HepG2 (cell line): ENCODE results near the gene PEPD. TPM values are rescaled to one million over a fixed set of nuclear protein-coding genes. Genes with fewer than 3 reads are reported as not detected.

Experiments used
- ATAC-seq: fragments of 200-7000 bp; cut with Tn5 transposase; 3 replicates; pipeline ENCODE4 v1.9.1; 2020; ENCODE audit warnings: mild to moderate bottlenecking, moderate library complexity
- BruUV-seq: library from RNA; stranded (reverse); fragments of 400-500 nt; replicated peaks from 2 replicates; lab custom pipeline; 2021; lab: Mats Ljungman, UMichigan
- CTCF ChIA-PET: fragments of 300-600 bp; formaldehyde crosslinking; extraction: SDS; loops from one replicate; lab custom pipeline; 2021; ENCODE audit warnings: low total read pairs, inconsistent platforms, low intra/inter-chr PET ratio; lab: Yijun Ruan, JAX
- POLR2A ChIA-PET: fragments of 350-600 bp; sonication (Branson Sonifier 250); formaldehyde crosslinking; loops from one replicate; lab custom pipeline; 2020; ENCODE audit warnings: antibody characterized with exemption, inconsistent platforms; lab: Yijun Ruan, JAX
- DNase-seq: peaks from one replicate; pipeline ENCODE4 v3.0.0-alpha.2; 2015; ENCODE audit warnings: low spot score
- FAIRE-seq: peaks from 3 replicates; lab custom pipeline; 2011; peaks lifted over from hg19 to GRCh38; lab: Jason Lieb, UNC
- H2AFZ ChIP-seq: one replicate; pipeline ENCODE4 v1.6.1; 2011; ENCODE audit warnings: low read length, inconsistent platforms
- H3K27ac ChIP-seq: fragments of 300-600 bp; 3 replicates; pipeline ENCODE4 v1.8.0; 2011; ENCODE audit warnings: mixed run types, mild to moderate bottlenecking, mixed read lengths, low read length, inconsistent platforms; ENCODE audit not compliant: insufficient read depth; ENCODE audit errors: extremely low read length
- H3K27me3 ChIP-seq, 2 experiments: fragments of 200-600 bp in 1 of 2; 2 replicates in 1 of 2; 3 replicates in 1 of 2; pipeline versions ENCODE4 v1.6.0 to v1.8.0; 2011; ENCODE audit warnings: low read length in 2 of 2, mild to moderate bottlenecking in 2 of 2, moderate library complexity in 2 of 2, inconsistent platforms in 1 of 2; ENCODE audit not compliant: insufficient read depth in 2 of 2, control insufficient read depth in 1 of 2
- H3K36me3 ChIP-seq, 2 experiments: fragments of 200-600 bp in 1 of 2; replicated peaks in 1 of 2; 2 replicates in 1 of 2; 3 replicates in 1 of 2; pipeline versions ENCODE4 v1.5.1 to v1.8.0; 2011; ENCODE audit warnings: low read length in 2 of 2, inconsistent platforms in 1 of 2; ENCODE audit not compliant: insufficient read depth in 2 of 2, control insufficient read depth in 1 of 2
- H3K4me1 ChIP-seq: 2 replicates; pipeline ENCODE4 v1.5.1; 2012; ENCODE audit warnings: low read length, inconsistent platforms; ENCODE audit not compliant: insufficient read depth
- H3K4me2 ChIP-seq: 2 replicates; pipeline ENCODE4 v1.6.0; 2011; ENCODE audit warnings: low read depth, low read length, inconsistent platforms
- H3K4me3 ChIP-seq, 3 experiments: fragments of 200-600 bp in 1 of 3; sonication (generic), shearing (Covaris generic) in 1 of 3; replicated peaks in 1 of 3; 2 replicates each; pipeline ENCODE4 v1.5.1; 2011 to 2016; ENCODE audit warnings: low read length in 3 of 3, inconsistent platforms in 2 of 3, low read depth in 2 of 3, mild to moderate bottlenecking in 2 of 3, control low read depth in 1 of 3, mixed read lengths in 1 of 3; ENCODE audit not compliant: insufficient read depth in 1 of 3
- H3K79me2 ChIP-seq: one replicate; pipeline ENCODE4 v1.6.1; 2011; ENCODE audit warnings: low read length, inconsistent platforms; ENCODE audit not compliant: insufficient read depth
- H3K9ac ChIP-seq: 2 replicates; pipeline ENCODE4 v1.6.0; 2011; ENCODE audit warnings: mild to moderate bottlenecking, low read depth, low read length, inconsistent platforms; ENCODE audit not compliant: insufficient read depth
- H3K9me3 ChIP-seq: 2 replicates; pipeline ENCODE4 v1.5.1; 2012; ENCODE audit warnings: mild to moderate bottlenecking, low read length
- H4K20me1 ChIP-seq: 2 replicates; pipeline ENCODE4 v1.6.0; 2011; ENCODE audit warnings: inconsistent platforms, mild to moderate bottlenecking, low read length, moderate library complexity; ENCODE audit not compliant: insufficient read depth
- AHDC1 ChIP-seq: sonication (generic); formaldehyde crosslinking; IDR thresholded peaks from 2 replicates; pipeline ENCODE4 v1.5.1; 2020; ENCODE audit warnings: mild to moderate bottlenecking, missing genetic modification reagents, borderline replicate concordance
- CENPX ChIP-seq: sonication (generic); formaldehyde crosslinking; IDR thresholded peaks from 2 replicates; pipeline ENCODE4 v1.9.0; 2021; ENCODE audit warnings: mild to moderate bottlenecking, missing genetic modification reagents, moderate library complexity
- IKZF1 ChIP-seq: fragments of 450-650 bp; IDR thresholded peaks from 2 replicates; pipeline ENCODE4 v1.7.1; 2016
- MZF1 ChIP-seq: sonication (generic); formaldehyde crosslinking; IDR thresholded peaks from 2 replicates; pipeline ENCODE4 v1.8.1; 2023; ENCODE audit warnings: mild to moderate bottlenecking, missing genetic modification reagents, borderline replicate concordance
- NR2F2 ChIP-seq: IDR thresholded peaks from 2 replicates; pipeline ENCODE4 v1.6.1; 2012; ENCODE audit warnings: low read depth, inconsistent platforms, borderline replicate concordance
- TMF1 ChIP-seq: sonication (generic); formaldehyde crosslinking; IDR thresholded peaks from 2 replicates; pipeline ENCODE4 v1.8.1; 2022; ENCODE audit warnings: low read depth, missing genetic modification reagents
- TSC22D2 ChIP-seq: sonication (generic); formaldehyde crosslinking; IDR thresholded peaks from 2 replicates; pipeline ENCODE4 v1.5.1; 2020; ENCODE audit warnings: missing genetic modification reagents, mild to moderate bottlenecking, borderline replicate concordance
- ZNF225 ChIP-seq: sonication (generic); formaldehyde crosslinking; IDR thresholded peaks from 2 replicates; pipeline ENCODE4 v1.4.0; 2020; ENCODE audit warnings: mild to moderate bottlenecking, missing genetic modification reagents
- ZNF354B ChIP-seq: sonication (generic); formaldehyde crosslinking; IDR thresholded peaks from 2 replicates; pipeline ENCODE4 v1.8.0; 2022; ENCODE audit warnings: mild to moderate bottlenecking, missing genetic modification reagents
- WGBS: methylation state at CpG from one replicate; pipeline ENCODE4 v1.1.6; 2017; ENCODE audit warnings: low lambda C conversion rate; 5-methylcytosine and 5-hydroxymethylcytosine counted together
- in situ Hi-C: cut with HindIII; loops from 2 replicates; pipeline ENCODE4 v1.10.0; 2017; ENCODE audit warnings: low pct_unique_long_range_greater_than_20kb; ENCODE audit not compliant: extremely low pct_ligation_motif_present
- intact Hi-C: fragments of 100-400 bp; cut with micrococcal nuclease; formaldehyde crosslinking; loops from one replicate; pipeline ENCODE4 v1.10.0; 2022; ENCODE audit not compliant: unreplicated experiment
- polyA plus RNA-seq, 8 experiments: library from polyadenylated mRNA; depleted of rRNA in 3 of 8; stranded (reverse) in 7 of 8; unstranded in 1 of 8; fragments of >200 nt; fragmentation: Illumina TruSeq in 4 of 8; extraction: Trizol in 4 of 8; gene quantifications; 2 replicates each; pipeline versions ENCODE4 v1.2.1 to v1.2.3, GENCODE V29; 2011 to 2016; ENCODE audit warnings: low read depth in 4 of 8, missing spikeins in 1 of 8, mixed read lengths in 1 of 8; ENCODE audit not compliant: insufficient read depth in 1 of 8
- total RNA-seq, 5 experiments: library from RNA; depleted of rRNA; stranded (reverse); fragments of >200 nt; fragmentation: Illumina TruSeq; extraction: Trizol; gene quantifications; 2 replicates each; pipeline ENCODE4 v1.2.3, GENCODE V29; 2016; ENCODE audit warnings: low read depth in 1 of 5
- TF ChIP-seq, protein P1 (sequence below): sonication (generic); formaldehyde crosslinking; IDR thresholded peaks from 2 replicates; pipeline ENCODE4 v1.4.0; 2020; ENCODE audit warnings: mild to moderate bottlenecking, missing genetic modification reagents

The PEPD gene
- total and polyA plus RNA-seq, 2 of the 13 experiments (the other 11 are each of a cell fraction or from before 2014, with no cell fraction given): 60.7 to 75.1 TPM

GRCh38 chr19:33411621-33412180, 109.9 kb downstream of the PEPD start (continued):
- TF ChIP-seq AHDC1 (CRISPR knock-in tag) (no peak), ZNF225 (CRISPR knock-in tag) (no peak), TSC22D2 (no peak)
- TF ChIP-seq, protein P1, sequence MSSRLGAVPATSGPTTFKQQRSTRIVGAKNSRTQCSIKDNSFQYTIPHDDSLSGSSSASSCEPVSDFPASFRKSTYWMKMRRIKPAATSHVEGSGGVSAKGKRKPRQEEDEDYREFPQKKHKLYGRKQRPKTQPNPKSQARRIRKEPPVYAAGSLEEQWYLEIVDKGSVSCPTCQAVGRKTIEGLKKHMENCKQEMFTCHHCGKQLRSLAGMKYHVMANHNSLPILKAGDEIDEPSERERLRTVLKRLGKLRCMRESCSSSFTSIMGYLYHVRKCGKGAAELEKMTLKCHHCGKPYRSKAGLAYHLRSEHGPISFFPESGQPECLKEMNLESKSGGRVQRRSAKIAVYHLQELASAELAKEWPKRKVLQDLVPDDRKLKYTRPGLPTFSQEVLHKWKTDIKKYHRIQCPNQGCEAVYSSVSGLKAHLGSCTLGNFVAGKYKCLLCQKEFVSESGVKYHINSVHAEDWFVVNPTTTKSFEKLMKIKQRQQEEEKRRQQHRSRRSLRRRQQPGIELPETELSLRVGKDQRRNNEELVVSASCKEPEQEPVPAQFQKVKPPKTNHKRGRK (CRISPR knock-in tag): no peak

- Histone ChIP-seq H3K9me3 (no peaks in the 10 kb centered on the region), H3K36me3 (peaks cover 0 to 11% of the 10 kb centered on the region in 2 experiments; a peak in 1 of 5 replicates), H3K4me1 (peaks cover 10% of the 10 kb centered on the region), H3K79me2 (no peaks in the 10 kb centered on the region), H3K27me3 (no peaks in the 10 kb centered on the region), H2AFZ (no peak overlapping the region), H3K4me2 (no peak overlapping the region), H3K4me3 (no peak overlapping the region), H3K27ac (no peak overlapping the region), H4K20me1 (no peaks in the 10 kb centered on the region), H3K9ac (no peak overlapping the region)
- intact Hi-C loops: no loop called here
- DNase-seq (no peak), FAIRE-seq (no peak), ATAC-seq (no peak)
- 97% methylated on average over 10 of the region's 21 CpGs for WGBS
- no peak for TF ChIP-seq ZNF354B (CRISPR knock-in tag)
- no peak for TF ChIP-seq NR2F2
- no peak for TF ChIP-seq MZF1
- TF ChIP-seq IKZF1: no peak
- TF ChIP-seq CENPX (CRISPR knock-in tag): no peak
- no peak for TF ChIP-seq TMF1 (CRISPR knock-in tag)
- POLR2A ChIA-PET: no interaction called here
- BruUV-seq: no TSS peak
- in situ Hi-C loops: no loop called here
- CTCF ChIA-PET: no interaction called here
Observed at GRCh38 chr19:33410915-33411401, 110.6 kb downstream of the PEPD start.
